SK-N-SH treated with all-trans-retinoic acid at 6 μM for 48 hours (cell line): ENCODE measurements around the gene CBFA2T3.

Source experiments
- ATAC-seq: fragments of 200-7000 bp; cut with Tn5 transposase; 3 replicates; pipeline ENCODE4 v1.9.1; 2020; ENCODE audit warnings: mild to moderate bottlenecking, moderate library complexity
- ARNTL ChIP-seq: fragments of 450-650 bp; formaldehyde crosslinking; IDR thresholded peaks from 2 replicates; pipeline ENCODE4 v1.5.0; 2020; ENCODE audit warnings: low read depth, mild to moderate bottlenecking, moderate library complexity, borderline replicate concordance
- BACH2 ChIP-seq: fragments of 250-450 bp; sonication (Bioruptor Pico); IDR thresholded peaks from 2 replicates; pipeline ENCODE4 v1.9.0; 2021; ENCODE audit warnings: mild to moderate bottlenecking, borderline replicate concordance
- CSDC2 ChIP-seq: fragments of 250-450 bp; sonication (Bioruptor Pico); IDR thresholded peaks from 2 replicates; pipeline ENCODE4 v1.5.0; 2020; ENCODE audit warnings: mild to moderate bottlenecking, moderate library complexity
- ESRRG ChIP-seq: fragments of 250-450 bp; sonication (Bioruptor Pico); IDR thresholded peaks from 2 replicates; pipeline ENCODE4 v1.6.1; 2021; ENCODE audit warnings: mild to moderate bottlenecking
- ISL1 ChIP-seq: fragments of 250-450 bp; sonication (Bioruptor Pico); IDR thresholded peaks from 2 replicates; pipeline ENCODE4 v2.1.2; 2022; ENCODE audit warnings: mild to moderate bottlenecking, moderate library complexity
- PPARA ChIP-seq: fragments of 250-450 bp; sonication (Bioruptor Pico); IDR thresholded peaks from 2 replicates; pipeline ENCODE4 v1.5.0; 2020; ENCODE audit warnings: mild to moderate bottlenecking, borderline replicate concordance
- RARB ChIP-seq: fragments of 250-450 bp; sonication (Bioruptor Pico); IDR thresholded peaks from 2 replicates; pipeline ENCODE4 v1.8.0; 2021; ENCODE audit warnings: mild to moderate bottlenecking, moderate library complexity
- SNAI2 ChIP-seq: fragments of 250-450 bp; sonication (Bioruptor Pico); IDR thresholded peaks from 2 replicates; pipeline ENCODE4 v1.5.0; 2020; ENCODE audit warnings: mild to moderate bottlenecking, moderate library complexity
- TCF4 ChIP-seq: fragments of 250-450 bp; sonication (Bioruptor Pico); IDR thresholded peaks from 2 replicates; pipeline ENCODE4 v1.8.0; 2021; ENCODE audit warnings: mild to moderate bottlenecking, moderate library complexity, borderline replicate concordance
- TOX ChIP-seq: fragments of 250-450 bp; sonication (Bioruptor Pico); IDR thresholded peaks from 2 replicates; pipeline ENCODE4 v1.8.0; 2021; ENCODE audit warnings: mild to moderate bottlenecking, moderate library complexity, borderline replicate concordance
- ZC3H10 ChIP-seq: fragments of 250-450 bp; sonication (Bioruptor Pico); IDR thresholded peaks from 2 replicates; pipeline ENCODE4 v1.5.1; 2021; ENCODE audit warnings: mild to moderate bottlenecking, moderate library complexity
- ZFP30 ChIP-seq: fragments of 450-650 bp; formaldehyde crosslinking; IDR thresholded peaks from 2 replicates; pipeline ENCODE4 v1.5.0; 2022; ENCODE audit warnings: mild to moderate bottlenecking, moderate library complexity
- ZNF70 ChIP-seq: fragments of 450-650 bp; formaldehyde crosslinking; IDR thresholded peaks from 2 replicates; pipeline ENCODE4 v1.5.0; 2020; ENCODE audit warnings: mild to moderate bottlenecking, moderate library complexity
- ZNF8 ChIP-seq: fragments of 450-650 bp; formaldehyde crosslinking; IDR thresholded peaks from 2 replicates; pipeline ENCODE4 v1.5.0; 2020; ENCODE audit warnings: mild to moderate bottlenecking, moderate library complexity
- TF ChIP-seq, protein P1 (sequence below): fragments of 250-450 bp; sonication (Bioruptor Pico); IDR thresholded peaks from 2 replicates; pipeline ENCODE4 v1.5.1; 2021; ENCODE audit warnings: mild to moderate bottlenecking, moderate library complexity
- TF ChIP-seq, protein P2 (sequence below): fragments of 250-450 bp; sonication (Bioruptor Pico); IDR thresholded peaks from 2 replicates; pipeline ENCODE4 v1.5.0; 2020; ENCODE audit warnings: mild to moderate bottlenecking, moderate library complexity
- TF ChIP-seq, protein P3 (sequence below): fragments of 250-450 bp; sonication (Bioruptor Pico); IDR thresholded peaks from 2 replicates; pipeline ENCODE4 v1.8.0; 2020; ENCODE audit warnings: mild to moderate bottlenecking, moderate library complexity, borderline replicate concordance
- TF ChIP-seq, protein P4 (sequence below): fragments of 250-450 bp; sonication (Bioruptor Pico); IDR thresholded peaks from 2 replicates; pipeline ENCODE4 v1.8.0; 2021; ENCODE audit warnings: low read depth, mild to moderate bottlenecking, moderate library complexity, borderline replicate concordance
- TF ChIP-seq, protein P5 (sequence below): fragments of 250-450 bp; sonication (Bioruptor Pico); IDR thresholded peaks from 2 replicates; pipeline ENCODE4 v1.5.1; 2020; ENCODE audit warnings: low read depth, mild to moderate bottlenecking, moderate library complexity

CBFA2T3 gene

DNA sequence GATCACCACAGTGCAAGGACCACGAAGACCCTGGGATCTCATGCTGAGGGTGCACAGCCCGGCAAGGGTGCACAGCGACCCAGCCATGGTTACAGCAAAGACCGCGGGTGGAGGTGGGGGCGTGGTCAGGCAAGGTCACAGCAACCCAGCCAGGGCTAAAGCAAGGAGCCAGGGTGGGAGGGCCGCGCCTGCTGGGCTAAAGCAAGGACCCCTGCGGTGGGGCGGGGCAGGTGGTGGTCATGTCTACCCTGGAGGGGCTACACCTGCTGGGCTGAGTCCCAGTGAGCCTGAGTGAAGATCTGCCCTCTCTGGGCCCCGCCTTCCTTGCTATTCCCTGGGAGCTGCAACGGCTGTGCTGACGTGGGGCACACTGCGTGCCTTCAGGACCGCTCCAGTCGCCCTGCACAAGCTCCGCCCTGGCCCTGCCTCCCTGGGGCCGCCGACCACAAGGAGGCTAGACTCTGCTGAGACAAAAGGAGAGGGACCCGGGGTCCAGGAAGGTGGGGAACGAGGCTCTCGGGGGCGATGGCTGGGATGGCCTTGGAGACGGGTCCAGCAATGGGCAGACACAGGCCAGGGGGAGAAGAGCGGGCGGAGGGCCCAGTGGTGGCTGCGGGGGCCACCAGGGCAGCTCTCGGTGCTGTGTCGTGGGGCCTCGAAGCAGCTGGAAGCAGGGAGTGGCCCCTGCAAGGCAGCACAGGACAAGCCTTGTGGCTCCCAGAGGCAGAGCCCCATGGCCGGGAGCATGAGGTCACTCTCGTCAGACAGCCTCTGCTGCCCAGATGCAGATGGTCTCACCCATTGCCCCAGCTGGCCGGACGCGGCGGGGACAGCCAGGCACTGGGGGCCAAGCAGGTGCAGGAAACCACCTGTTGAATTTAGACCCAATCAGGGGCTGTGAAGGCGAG lies 52.8 kb downstream of the CBFA2T3 start:
- TF ChIP-seq BACH2 (CRISPR knock-in tag) (no peak), ZNF70 (CRISPR knock-in tag) (no peak), SNAI2 (no peak), CSDC2 (CRISPR knock-in tag) (no peak), ZC3H10 (CRISPR knock-in tag) (no peak), RARB (no peak), ARNTL (CRISPR knock-in tag) (no peak)
- TF ChIP-seq, protein P1, sequence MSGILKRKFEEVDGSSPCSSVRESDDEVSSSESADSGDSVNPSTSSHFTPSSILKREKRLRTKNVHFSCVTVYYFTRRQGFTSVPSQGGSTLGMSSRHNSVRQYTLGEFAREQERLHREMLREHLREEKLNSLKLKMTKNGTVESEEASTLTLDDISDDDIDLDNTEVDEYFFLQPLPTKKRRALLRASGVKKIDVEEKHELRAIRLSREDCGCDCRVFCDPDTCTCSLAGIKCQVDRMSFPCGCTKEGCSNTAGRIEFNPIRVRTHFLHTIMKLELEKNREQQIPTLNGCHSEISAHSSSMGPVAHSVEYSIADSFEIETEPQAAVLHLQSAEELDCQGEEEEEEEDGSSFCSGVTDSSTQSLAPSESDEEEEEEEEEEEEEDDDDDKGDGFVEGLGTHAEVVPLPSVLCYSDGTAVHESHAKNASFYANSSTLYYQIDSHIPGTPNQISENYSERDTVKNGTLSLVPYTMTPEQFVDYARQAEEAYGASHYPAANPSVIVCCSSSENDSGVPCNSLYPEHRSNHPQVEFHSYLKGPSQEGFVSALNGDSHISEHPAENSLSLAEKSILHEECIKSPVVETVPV (CRISPR knock-in tag): no peak
- TF ChIP-seq, protein P2, sequence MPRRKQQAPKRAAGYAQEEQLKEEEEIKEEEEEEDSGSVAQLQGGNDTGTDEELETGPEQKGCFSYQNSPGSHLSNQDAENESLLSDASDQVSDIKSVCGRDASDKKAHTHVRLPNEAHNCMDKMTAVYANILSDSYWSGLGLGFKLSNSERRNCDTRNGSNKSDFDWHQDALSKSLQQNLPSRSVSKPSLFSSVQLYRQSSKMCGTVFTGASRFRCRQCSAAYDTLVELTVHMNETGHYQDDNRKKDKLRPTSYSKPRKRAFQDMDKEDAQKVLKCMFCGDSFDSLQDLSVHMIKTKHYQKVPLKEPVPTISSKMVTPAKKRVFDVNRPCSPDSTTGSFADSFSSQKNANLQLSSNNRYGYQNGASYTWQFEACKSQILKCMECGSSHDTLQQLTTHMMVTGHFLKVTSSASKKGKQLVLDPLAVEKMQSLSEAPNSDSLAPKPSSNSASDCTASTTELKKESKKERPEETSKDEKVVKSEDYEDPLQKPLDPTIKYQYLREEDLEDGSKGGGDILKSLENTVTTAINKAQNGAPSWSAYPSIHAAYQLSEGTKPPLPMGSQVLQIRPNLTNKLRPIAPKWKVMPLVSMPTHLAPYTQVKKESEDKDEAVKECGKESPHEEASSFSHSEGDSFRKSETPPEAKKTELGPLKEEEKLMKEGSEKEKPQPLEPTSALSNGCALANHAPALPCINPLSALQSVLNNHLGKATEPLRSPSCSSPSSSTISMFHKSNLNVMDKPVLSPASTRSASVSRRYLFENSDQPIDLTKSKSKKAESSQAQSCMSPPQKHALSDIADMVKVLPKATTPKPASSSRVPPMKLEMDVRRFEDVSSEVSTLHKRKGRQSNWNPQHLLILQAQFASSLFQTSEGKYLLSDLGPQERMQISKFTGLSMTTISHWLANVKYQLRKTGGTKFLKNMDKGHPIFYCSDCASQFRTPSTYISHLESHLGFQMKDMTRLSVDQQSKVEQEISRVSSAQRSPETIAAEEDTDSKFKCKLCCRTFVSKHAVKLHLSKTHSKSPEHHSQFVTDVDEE (CRISPR knock-in tag): no peak
- TF ChIP-seq, protein P3, sequence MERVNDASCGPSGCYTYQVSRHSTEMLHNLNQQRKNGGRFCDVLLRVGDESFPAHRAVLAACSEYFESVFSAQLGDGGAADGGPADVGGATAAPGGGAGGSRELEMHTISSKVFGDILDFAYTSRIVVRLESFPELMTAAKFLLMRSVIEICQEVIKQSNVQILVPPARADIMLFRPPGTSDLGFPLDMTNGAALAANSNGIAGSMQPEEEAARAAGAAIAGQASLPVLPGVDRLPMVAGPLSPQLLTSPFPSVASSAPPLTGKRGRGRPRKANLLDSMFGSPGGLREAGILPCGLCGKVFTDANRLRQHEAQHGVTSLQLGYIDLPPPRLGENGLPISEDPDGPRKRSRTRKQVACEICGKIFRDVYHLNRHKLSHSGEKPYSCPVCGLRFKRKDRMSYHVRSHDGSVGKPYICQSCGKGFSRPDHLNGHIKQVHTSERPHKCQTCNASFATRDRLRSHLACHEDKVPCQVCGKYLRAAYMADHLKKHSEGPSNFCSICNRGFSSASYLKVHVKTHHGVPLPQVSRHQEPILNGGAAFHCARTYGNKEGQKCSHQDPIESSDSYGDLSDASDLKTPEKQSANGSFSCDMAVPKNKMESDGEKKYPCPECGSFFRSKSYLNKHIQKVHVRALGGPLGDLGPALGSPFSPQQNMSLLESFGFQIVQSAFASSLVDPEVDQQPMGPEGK (CRISPR knock-in tag): no peak
- TF ChIP-seq, protein P4, sequence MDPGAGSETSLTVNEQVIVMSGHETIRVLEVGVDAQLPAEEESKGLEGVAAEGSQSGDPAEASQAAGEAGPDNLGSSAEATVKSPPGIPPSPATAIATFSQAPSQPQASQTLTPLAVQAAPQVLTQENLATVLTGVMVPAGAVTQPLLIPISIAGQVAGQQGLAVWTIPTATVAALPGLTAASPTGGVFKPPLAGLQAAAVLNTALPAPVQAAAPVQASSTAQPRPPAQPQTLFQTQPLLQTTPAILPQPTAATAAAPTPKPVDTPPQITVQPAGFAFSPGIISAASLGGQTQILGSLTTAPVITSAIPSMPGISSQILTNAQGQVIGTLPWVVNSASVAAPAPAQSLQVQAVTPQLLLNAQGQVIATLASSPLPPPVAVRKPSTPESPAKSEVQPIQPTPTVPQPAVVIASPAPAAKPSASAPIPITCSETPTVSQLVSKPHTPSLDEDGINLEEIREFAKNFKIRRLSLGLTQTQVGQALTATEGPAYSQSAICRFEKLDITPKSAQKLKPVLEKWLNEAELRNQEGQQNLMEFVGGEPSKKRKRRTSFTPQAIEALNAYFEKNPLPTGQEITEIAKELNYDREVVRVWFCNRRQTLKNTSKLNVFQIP (CRISPR knock-in tag): no peak
- ATAC-seq: no peak

DNA sequence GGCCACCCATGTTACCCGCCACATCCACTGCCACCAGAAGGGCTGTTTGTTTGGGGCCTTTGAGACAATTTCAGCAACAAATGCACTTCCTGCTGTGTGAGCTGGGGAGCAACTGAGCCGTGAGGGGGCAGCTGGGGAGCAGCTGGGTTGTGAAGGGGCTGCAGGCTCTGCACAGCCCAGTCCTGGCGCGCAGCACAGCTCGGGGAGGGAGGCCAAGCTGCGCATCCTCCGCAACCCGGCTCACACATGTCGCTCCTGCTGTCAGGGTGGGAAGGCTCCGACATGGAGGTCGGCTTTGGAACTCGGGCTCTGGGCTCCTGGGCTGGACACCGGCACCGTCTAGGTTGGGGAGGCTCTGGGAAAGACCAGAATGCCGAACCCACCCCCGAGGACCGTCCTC lies 53.6 kb downstream of the CBFA2T3 start:
- ATAC-seq: no peak

More for the DNA sequence above, 53.6 kb downstream of the CBFA2T3 start:
- TF ChIP-seq, protein P4 (CRISPR knock-in tag): no peak
- no peak for TF ChIP-seq ZNF70 (CRISPR knock-in tag)
- TF ChIP-seq, protein P5, sequence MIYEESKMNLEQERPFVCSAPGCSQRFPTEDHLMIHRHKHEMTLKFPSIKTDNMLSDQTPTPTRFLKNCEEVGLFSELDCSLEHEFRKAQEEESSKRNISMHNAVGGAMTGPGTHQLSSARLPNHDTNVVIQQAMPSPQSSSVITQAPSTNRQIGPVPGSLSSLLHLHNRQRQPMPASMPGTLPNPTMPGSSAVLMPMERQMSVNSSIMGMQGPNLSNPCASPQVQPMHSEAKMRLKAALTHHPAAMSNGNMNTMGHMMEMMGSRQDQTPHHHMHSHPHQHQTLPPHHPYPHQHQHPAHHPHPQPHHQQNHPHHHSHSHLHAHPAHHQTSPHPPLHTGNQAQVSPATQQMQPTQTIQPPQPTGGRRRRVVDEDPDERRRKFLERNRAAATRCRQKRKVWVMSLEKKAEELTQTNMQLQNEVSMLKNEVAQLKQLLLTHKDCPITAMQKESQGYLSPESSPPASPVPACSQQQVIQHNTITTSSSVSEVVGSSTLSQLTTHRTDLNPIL (CRISPR knock-in tag): no peak
- no peak for TF ChIP-seq PPARA
- no peak for TF ChIP-seq ISL1 (CRISPR knock-in tag)
- no peak for TF ChIP-seq RARB
- TF ChIP-seq ZFP30 (CRISPR knock-in tag): no peak
- TF ChIP-seq TCF4 (CRISPR knock-in tag): no peak
- no peak for TF ChIP-seq BACH2 (CRISPR knock-in tag)
- TF ChIP-seq TOX: no peak
- TF ChIP-seq, protein P2 (CRISPR knock-in tag): no peak
- TF ChIP-seq ESRRG (CRISPR knock-in tag): no peak
- TF ChIP-seq ZNF8 (CRISPR knock-in tag): no peak
- no peak for TF ChIP-seq ZC3H10 (CRISPR knock-in tag)
